IPS DF 4.7 (cell line): ENCODE measurements around the gene GPER1.

ENCODE experiments used
- DNase-seq: peaks from one replicate; pipeline ENCODE4 v3.0.0-alpha.2; 2013; ENCODE audit warnings: low spot score; ENCODE audit errors: extremely low read depth

The GPER1 gene

DNA sequence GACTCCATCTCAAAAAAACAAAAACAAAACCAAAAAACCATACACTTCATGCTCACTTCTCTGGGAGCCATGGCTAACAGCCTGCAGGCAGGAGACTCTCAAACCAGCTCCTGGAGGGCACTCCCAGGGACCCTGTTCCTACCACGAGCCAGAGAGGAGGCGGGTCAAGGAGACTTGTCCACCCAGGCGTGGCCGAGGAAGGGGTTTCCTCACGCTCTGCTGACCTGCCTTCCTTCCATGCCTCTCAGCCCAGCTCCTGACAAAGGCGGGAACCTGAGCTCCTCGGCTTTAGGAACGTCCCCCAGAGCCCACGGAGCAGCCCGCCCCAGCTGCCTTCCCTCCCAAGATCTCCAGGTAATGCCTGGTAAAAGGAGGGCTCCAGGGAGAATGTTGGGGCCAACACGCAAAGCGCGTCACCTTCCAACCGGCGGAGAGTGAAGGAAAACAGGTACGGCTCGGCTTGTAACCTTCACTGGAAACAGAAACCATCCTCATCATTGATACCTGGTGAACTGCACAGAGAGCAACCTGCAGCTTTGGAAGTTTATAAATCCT, 34.0 kb upstream of the GPER1 start:
- DNase-seq, result no peak

DNA sequence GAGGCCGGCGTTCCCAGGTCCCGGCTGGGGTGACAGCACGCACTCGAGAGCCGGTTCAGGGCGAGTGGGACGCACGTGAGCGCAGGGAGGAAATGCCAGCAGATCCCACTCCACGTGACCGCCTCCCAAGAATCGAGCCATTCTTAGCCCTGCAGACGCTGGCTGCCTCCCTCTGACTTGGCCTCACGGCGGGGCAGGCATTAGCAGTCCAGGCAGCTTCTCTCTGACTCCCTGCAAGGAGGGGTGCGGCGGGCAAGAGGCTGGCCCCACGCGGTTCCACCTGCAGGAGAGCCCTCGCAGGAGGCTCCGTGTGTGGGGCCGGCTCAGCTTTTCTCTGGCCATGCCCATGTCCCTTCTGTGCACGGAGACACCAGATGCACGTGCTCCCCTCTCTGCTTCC, 33.5 kb upstream of the GPER1 start:
- no peak for DNase-seq

DNA sequence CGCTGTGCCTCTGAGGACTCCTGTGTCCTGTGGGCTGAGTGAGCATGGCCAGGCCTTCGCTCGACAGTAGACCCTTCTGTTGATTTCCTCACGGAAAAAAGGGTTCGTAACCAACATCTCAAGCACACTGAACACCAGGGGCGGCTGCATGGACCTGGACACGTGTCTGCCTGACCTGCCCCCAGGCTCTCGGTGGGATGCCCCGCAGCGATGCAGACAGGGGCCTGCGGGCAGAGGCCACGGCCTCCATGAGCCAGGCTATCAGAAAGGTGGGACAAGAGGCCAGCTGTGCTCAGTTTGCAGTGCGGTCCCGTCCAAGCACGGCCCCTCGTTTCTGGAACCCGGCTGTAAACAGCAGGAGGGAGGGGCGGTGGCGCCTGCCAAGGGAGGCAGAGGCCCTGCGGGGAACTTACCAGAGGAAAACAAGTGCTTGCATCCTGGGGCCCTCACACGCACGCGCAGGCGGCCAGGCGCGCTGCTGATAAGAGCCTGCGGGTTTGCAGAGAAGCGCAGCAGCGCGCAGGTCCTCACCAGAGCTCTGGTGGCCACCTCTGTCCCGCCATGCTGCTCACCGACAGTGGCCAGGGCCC, 33.0 kb upstream of the GPER1 start:
- DNase-seq, result no peak

- DNase-seq, result no peak
These were observed 32.4 kb upstream of the GPER1 start for GRCh38 chr7:1055491-1055955.

- DNase-seq, result no peak
These were observed 31.7 kb upstream of the GPER1 start for GRCh38 chr7:1055956-1056784.

DNA sequence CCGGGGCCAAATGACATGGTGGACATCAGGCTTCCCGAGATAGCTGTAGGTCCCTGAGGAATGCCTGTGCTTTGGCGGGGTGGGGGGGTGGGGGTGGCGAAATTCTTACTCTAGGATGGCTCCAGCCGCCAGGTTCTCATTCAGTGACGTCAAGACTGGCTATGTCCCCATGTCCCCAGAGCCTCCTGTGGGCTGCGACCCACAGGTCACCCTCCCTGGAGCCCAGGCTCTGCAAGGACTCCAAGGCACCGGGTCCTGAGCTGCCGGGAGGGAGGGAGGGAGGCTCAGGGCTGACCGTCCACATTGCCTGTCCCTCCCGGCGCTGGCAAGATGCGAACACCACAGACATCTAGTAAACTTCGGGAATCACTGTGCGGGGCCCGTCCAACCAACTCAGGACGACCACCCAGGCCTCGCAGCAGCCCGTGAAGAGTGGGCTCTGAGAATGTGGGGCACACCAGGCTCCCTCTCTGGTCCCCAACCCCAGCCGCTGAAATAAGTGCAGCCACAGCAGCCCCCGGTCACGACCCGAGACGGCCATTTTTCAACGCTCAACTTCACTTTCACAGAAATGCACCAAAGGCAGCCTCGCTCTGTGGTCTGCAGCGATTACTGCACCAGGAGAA, 31.0 kb upstream of the GPER1 start:
- DNase-seq, result no peak

- no peak for DNase-seq
These were observed 30.3 kb upstream of the GPER1 start for GRCh38 chr7:1057416-1058291.

- DNase-seq, result no peak
These were observed 29.6 kb upstream of the GPER1 start for GRCh38 chr7:1058311-1058710.

DNA sequence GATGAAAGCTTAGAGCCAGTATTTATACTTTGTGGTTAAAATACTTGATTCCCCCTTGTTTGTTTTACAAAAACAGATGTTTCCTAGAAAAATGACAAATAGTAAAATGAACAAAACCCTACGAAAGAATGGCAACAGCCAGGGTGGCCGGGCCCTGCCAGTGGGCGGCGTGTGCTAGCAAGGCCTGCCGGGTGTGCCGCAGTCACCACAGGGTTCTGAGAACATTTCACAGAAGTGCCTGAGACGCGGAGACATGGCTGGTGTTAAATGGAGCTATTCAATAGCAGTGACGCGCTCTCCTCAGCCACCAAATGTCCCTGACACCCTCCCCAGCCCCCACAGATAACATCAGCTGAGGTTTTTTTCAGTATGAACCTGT, 29.1 kb upstream of the GPER1 start:
- no peak for DNase-seq

GRCh38 chr7:1059200-1060091, 28.5 kb upstream of the GPER1 start:
- no peak for DNase-seq

- DNase-seq, result no peak
These were observed 27.4 kb upstream of the GPER1 start for GRCh38 chr7:1060315-1061072.

GRCh38 chr7:1061180-1061579, 26.7 kb upstream of the GPER1 start:
- no peak for DNase-seq

DNA sequence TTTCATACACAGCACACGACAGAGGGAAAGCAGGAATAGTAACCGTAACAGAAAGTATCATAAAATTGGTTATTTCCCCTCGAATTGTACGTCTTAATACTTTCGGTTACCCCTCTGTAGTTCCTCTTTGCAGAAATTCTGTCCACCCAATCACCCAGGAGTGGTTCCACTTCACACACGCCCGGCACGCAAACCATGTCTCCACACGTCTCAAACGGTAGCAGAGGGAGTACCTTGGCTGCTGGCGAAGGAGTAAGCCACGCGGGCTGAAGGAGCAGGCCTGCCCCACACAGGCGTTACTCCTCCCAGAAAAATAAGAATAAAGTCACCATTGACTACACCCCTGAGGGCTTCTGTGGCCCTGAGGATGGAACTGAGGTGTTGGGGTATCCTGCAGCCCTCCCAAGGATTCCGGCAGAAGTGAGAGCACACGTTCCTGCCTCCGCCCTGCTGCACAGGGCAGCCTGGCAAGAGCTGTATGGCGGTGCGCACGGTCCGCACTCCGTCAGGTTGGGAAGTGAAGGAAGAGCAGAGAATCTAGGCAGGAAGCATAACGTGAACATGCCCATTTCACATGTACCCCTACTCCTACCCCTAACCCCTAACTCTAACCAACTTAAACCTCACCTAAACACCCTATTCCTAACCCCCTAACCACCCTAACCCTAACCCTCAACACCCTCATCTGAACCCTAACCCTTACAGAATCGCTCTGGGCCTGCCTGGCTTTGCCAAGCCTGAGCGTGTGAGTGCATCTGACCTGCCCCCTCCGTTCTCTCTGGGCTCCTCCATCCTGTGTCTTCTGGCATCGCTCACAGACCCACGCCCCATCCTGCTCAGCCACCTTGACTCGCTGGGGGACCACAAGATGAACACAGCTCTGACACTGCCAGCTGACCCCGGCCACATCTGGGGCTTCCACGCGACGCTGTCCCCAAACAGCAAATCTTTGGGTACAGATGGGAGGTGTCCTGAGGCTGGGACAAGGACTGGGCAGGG, 25.3 kb upstream of the GPER1 start:
- no peak for DNase-seq

DNA sequence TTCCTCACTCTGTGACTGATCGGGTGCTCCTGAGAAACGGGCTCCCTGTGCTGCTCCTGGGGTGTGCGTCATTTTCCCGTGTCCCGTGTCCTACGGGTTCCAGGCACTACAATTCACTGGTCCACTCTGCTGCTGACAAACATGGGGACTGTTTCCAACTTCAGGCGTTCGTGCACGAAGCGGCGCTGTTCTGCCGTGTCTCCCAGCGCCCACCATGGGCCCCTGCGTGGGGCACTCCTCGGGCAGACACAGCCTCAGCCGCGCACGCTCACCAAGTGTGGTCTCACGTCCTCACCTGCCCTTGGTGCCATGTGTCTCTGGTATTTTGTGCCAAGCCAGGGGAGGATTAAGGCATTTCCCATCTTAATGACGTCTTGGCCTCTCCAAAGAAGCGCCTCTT, 24.6 kb upstream of the GPER1 start:
- no peak for DNase-seq

DNA sequence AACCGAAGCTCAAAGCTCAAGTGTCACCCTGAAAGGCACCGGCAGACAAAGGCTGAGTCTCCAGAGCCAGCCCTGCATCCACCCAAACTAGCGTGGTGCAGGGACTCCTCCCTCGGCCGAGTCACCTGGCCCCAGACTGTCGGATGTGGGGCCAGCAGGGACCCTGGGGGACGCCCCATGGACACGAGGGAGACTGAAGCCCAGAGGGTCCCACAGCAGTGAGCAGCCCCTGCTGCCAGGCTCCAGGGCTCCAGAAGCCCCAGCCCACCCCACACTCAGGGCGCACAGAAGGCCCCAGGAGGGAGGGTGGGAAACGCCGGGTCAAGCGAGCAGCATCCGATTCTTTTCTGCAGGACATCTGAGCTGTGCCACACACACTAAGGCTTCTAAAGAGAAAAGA, 23.3 kb upstream of the GPER1 start:
- DNase-seq, result no peak

GRCh38 chr7:1065263-1065584, 22.7 kb upstream of the GPER1 start:
- DNase-seq, result no peak

GRCh38 chr7:1065585-1066241, 22.2 kb upstream of the GPER1 start:
- no peak for DNase-seq

DNA sequence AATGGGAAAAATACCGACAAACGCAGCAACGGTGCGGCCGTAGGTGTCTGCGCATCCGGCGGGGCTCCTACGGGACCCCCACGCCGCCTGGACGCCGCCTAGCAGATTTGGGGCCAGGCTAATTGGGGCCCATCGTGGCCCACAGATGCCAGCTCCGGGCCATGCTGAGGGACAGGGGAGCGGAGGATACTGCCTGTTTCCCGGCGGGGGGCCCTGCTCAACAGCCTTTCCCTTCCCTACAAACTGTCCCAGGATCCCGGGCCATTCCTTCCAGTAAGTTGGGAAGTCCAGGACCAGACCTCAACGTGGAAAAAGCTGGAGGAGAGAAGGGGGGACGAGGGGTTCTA, 21.7 kb upstream of the GPER1 start:
- DNase-seq, result no peak
